Activated T-cell treated with anti-CD3 and anti-CD28 coated beads, Interleukin-2, amount 50 U/mL, for 24 hours (primary cell): ENCODE results near the gene IGF2BP1.

Source experiments
- DNase-seq: peaks from one replicate; pipeline ENCODE4 v3.0.0-alpha.2; 2020
- H3K27ac Mint-ChIP-seq: 2 replicates; pipeline ENCODE4 v1.8.0; 2020; ENCODE audit warnings: mild to moderate bottlenecking, mixed read lengths
- H3K27me3 Mint-ChIP-seq: 2 replicates; pipeline ENCODE4 v1.8.0; 2020; ENCODE audit warnings: mixed read lengths
- H3K36me3 Mint-ChIP-seq: 2 replicates; pipeline ENCODE4 v1.8.0; 2020; ENCODE audit warnings: low read depth, mixed read lengths
- H3K4me1 Mint-ChIP-seq: 2 replicates; pipeline ENCODE4 v1.8.0; 2020; ENCODE audit warnings: low read depth, mixed read lengths
- H3K4me3 Mint-ChIP-seq: 2 replicates; pipeline ENCODE4 v1.8.0; 2020; ENCODE audit warnings: mild to moderate bottlenecking, moderate library complexity, mixed read lengths
- H3K9me3 Mint-ChIP-seq: 2 replicates; pipeline ENCODE4 v1.8.0; 2020; ENCODE audit warnings: mixed read lengths

The IGF2BP1 gene

DNA sequence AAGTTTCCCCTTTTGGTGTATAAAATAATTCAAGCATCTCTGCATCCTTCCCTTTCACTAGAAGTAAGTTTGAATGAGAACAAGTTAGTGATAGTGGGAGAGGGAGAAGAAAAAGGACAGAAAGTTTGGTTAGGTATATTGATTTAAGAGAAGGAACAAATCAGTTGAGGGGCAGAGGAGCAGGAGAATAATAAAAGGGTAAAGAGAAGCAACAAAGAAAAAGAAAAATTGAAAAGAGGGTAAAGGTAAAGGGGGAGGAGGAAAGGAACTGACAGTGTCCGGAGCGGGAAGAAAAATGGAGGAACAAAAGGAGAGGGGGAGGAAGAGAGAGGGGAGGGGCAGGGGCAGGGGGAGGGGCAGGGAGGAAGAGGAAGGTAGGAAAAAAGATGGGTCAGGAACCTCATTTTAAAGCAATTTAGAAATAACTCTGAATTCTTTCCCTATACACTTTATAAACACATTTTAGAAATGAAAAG, 6.3 kb upstream of the IGF2BP1 start:
- H3K36me3 Mint-ChIP-seq: no peaks in the 10 kb centered on the region
- no peak for DNase-seq
- no peaks in the 10 kb centered on the region for H3K9me3 Mint-ChIP-seq
- H3K4me3 Mint-ChIP-seq: no peak overlapping the region
- H3K27me3 Mint-ChIP-seq: peaks cover 60% of the 10 kb centered on the region
- H3K4me1 Mint-ChIP-seq: peaks cover 6% of the 10 kb centered on the region
- H3K27ac Mint-ChIP-seq: no peak overlapping the region

DNA sequence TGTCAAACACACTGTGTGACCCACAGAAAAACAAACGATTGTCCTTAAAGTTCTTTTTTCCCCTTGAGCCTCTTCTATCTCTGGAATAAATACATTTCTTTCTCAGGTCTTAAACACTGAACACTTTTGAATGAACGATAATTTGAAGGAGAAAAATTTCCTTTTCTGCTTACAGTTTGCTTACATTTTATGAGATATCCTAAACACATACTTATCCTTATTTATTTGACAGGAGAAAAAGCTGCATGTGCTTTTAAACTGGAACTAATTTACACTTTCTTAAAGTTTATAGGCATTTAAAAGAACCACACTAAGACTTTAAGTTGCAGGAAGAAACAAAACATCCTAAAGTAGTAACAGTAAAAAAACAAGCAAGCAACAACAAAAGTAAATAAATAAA, 4.7 kb upstream of the IGF2BP1 start:
- H3K27me3 Mint-ChIP-seq: peaks cover 64% of the 10 kb centered on the region
- peaks cover 18% of the 10 kb centered on the region for H3K4me1 Mint-ChIP-seq
- H3K9me3 Mint-ChIP-seq: no peaks in the 10 kb centered on the region
- no peak overlapping the region for H3K4me3 Mint-ChIP-seq
- H3K36me3 Mint-ChIP-seq: no peaks in the 10 kb centered on the region
- H3K27ac Mint-ChIP-seq: no peak overlapping the region
- DNase-seq: no peak

- Mint-ChIP-seq H3K4me3 (no peak overlapping the region), H3K36me3 (no peaks in the 10 kb centered on the region), H3K27ac (no peak overlapping the region), H3K4me1 (peaks cover 26% of the 10 kb centered on the region), H3K9me3 (no peaks in the 10 kb centered on the region), H3K27me3 (peaks cover 70% of the 10 kb centered on the region)
- no peak for DNase-seq
Observed at GRCh38 chr17:48993305-48993704, 3.9 kb upstream of the IGF2BP1 start.

DNA sequence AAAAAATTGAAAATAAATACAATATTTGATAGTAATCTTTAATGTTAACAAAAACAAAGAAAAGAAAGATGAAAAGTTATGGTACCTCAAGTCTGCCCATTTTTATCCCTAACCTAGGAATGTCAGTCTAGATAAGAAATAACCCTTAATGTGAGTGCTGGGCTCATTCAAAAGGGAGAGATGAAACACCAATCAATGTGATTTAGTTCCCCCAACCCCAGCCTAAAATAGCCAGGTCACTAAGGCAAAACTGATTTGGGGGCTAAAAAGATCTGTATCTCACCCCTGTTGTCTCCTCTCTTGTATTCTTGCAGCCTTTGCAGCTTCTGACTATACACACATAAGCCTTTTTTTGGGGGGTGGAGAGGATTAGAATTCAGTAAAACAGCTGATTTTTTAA, 3.2 kb upstream of the IGF2BP1 start:
- DNase-seq: no peak
- Mint-ChIP-seq H3K36me3 (no peaks in the 10 kb centered on the region), H3K9me3 (no peaks in the 10 kb centered on the region), H3K27ac (no peak overlapping the region), H3K27me3 (peaks cover 76% of the 10 kb centered on the region), H3K4me3 (no peak overlapping the region), H3K4me1 (peaks cover 31% of the 10 kb centered on the region)

DNA sequence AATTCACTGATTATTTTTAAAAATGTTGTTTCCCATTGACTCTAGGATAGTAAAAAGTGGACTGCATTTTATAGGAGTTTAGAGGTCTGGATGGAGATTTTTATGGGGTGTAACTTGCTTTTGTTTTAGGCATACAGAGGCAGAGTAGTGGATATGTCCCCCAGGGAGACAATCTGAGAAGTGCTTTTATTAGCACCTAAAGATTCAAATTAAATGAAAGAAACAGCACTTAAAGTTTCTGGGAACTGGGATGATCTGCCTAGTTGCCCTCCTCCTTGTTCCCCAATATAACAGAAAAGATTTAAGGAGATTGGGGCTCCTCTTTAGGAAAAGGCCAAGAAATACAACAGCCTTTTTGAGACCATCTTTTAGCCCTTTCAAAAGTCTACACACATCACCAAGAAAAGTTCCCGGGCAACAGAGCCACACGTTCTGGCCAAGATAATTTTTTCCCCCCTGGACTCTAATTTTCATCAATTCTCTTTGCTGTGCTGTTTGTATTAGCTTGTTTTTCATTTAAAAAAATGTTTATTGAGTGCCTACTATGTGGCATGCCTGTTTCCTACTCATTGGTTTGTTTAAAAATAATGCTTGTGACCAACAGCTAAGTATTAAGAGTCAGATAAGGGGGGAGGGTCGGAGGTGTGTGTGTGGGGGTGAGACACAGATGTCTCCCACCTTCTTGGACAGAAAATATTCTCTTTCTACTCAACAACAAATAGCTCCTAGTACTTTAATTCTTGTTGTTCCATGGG, 2.5 kb upstream of the IGF2BP1 start:
- no peak overlapping the region for H3K27ac Mint-ChIP-seq
- no peak overlapping the region for H3K4me3 Mint-ChIP-seq
- DNase-seq: no peak
- no peaks in the 10 kb centered on the region for H3K9me3 Mint-ChIP-seq
- peaks cover 84% of the 10 kb centered on the region for H3K27me3 Mint-ChIP-seq
- no peaks in the 10 kb centered on the region for H3K36me3 Mint-ChIP-seq
- H3K4me1 Mint-ChIP-seq: peaks cover 31% of the 10 kb centered on the region

DNA sequence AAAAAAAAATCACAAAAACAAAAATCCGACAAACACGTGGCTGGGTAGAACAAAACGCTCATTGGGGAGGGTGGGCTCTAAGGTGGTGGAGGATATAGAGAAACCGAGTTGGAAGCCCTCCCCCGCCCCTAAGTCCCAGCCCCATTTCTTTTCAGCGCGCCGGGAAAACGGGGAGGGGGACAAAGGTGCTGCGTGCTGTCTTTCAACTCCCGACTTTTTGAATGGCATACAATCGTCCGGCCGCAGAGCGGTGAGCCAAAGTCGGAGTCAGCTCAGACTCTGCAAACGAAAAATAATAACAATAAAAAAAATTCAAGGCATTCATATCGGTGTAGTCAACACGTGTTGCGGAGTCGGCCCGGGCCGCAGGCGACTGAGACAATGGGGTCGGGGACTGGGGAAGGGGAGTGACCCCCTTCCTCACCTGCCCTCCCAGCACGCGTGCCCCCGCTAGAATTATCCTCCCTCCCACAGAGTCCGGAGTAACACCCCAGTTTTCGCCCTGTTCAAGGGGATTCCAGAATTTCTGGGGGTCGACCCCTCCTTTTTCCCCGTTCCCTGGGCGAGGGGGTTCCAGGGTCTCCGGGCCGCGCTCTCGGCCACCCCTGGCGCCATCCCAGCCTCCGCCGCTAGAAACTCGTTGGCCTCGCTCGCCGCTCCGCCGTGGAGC, 1.7 kb upstream of the IGF2BP1 start:
- no peaks in the 10 kb centered on the region for H3K36me3 Mint-ChIP-seq
- no peak for DNase-seq
- H3K4me1 Mint-ChIP-seq: peaks cover 31% of the 10 kb centered on the region
- no peaks in the 10 kb centered on the region for H3K9me3 Mint-ChIP-seq
- no peak overlapping the region for H3K27ac Mint-ChIP-seq
- H3K4me3 Mint-ChIP-seq: peak overlapping the region; percentile 50
- peaks cover 84% of the 10 kb centered on the region for H3K27me3 Mint-ChIP-seq

GRCh38 chr17:48995974-48996721, 1.0 kb upstream of the IGF2BP1 start:
- H3K9me3 Mint-ChIP-seq: no peaks in the 10 kb centered on the region
- DNase-seq: peak; percentile 47
- H3K27ac Mint-ChIP-seq: peak overlapping the region; percentile 68
- peaks cover 84% of the 10 kb centered on the region for H3K27me3 Mint-ChIP-seq
- H3K4me1 Mint-ChIP-seq: peaks cover 31% of the 10 kb centered on the region
- H3K4me3 Mint-ChIP-seq: peak overlapping the region; percentile 71
- H3K36me3 Mint-ChIP-seq: no peaks in the 10 kb centered on the region

GRCh38 chr17:48996722-48997102, 473 bp upstream of the IGF2BP1 start:
- Mint-ChIP-seq H3K4me3 (peak overlapping the region; percentile 71), H3K27me3 (peaks cover 87% of the 10 kb centered on the region), H3K4me1 (peaks cover 31% of the 10 kb centered on the region), H3K27ac (peak overlapping the region; percentile 68), H3K36me3 (no peaks in the 10 kb centered on the region), H3K9me3 (no peaks in the 10 kb centered on the region)
- no peak for DNase-seq

DNA sequence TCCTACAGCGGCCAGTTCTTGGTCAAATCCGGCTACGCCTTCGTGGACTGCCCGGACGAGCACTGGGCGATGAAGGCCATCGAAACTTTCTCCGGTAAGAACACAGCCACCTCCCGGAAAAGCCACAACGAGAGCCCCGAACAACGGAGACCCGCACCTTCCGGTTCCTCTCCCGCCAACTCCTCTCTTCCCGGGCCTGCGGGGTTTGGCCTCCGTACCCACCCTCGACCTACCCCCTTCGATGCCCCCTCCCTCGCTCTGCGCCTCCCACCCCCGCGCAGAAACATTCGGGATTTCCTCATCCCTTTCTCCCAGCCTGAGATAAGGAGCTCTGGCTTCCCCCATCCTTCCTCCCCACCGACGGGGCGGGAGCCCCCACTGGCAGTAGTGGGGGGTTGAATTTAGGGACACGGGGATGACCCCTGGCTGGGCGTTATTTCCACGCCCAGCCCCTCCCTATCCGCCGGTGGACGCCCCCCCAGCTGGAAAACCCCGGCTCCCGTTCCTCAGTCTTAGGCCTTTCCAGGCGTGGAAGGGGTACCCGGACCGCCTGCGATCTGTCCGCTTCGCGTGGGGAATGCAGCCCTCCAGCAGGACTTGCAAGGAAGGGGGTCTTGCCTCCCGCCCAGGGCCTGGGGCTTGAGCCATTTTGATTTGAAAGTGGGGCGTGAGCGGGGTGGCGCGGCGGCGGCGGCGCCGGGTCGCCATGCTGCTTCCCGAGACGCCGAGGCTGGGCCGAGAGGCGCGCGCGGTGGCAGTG, 822 bp downstream of the IGF2BP1 start:
- peak; percentile 46 for DNase-seq
- no peak overlapping the region for H3K27ac Mint-ChIP-seq

GRCh38 chr17:48998587-48999440, 1.6 kb downstream of the IGF2BP1 start:
- Mint-ChIP-seq H3K4me3 (peak overlapping the region; percentile 71), H3K9me3 (no peaks in the 10 kb centered on the region), H3K27me3 (peaks cover 92% of the 10 kb centered on the region), H3K36me3 (no peaks in the 10 kb centered on the region), H3K4me1 (peaks cover 35% of the 10 kb centered on the region), H3K27ac (no peak overlapping the region)
- DNase-seq: no peak

More for the DNA sequence above, 822 bp downstream of the IGF2BP1 start:
- H3K4me3 Mint-ChIP-seq: peak overlapping the region; percentile 71
- no peaks in the 10 kb centered on the region for H3K9me3 Mint-ChIP-seq
- H3K27me3 Mint-ChIP-seq: peaks cover 85% of the 10 kb centered on the region
- no peaks in the 10 kb centered on the region for H3K36me3 Mint-ChIP-seq
- H3K4me1 Mint-ChIP-seq: peaks cover 31% of the 10 kb centered on the region

DNA sequence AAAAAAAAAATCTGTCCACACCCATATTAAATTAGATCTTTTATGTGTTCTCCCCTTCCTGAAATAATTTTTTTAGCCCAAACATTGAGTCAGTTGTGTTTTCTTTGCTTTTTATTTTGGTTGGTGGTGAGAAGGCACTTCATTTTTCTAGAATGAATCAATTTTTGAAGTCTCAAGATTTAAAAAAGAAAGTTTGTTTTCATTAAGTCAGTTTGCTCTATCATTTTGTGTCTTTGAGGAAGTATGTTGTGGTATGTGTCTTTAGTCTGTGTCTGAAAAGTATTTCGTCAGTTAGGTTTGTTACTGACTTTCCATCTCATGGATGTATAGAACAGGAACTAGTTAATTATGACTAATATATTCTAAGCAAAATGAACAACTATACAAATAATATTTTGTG, 3.8 kb downstream of the IGF2BP1 start:
- Mint-ChIP-seq H3K4me1 (peaks cover 29% of the 10 kb centered on the region), H3K27me3 (peaks cover 94% of the 10 kb centered on the region), H3K9me3 (no peaks in the 10 kb centered on the region), H3K27ac (no peak overlapping the region), H3K4me3 (no peak overlapping the region), H3K36me3 (no peaks in the 10 kb centered on the region)
- no peak for DNase-seq

- Mint-ChIP-seq H3K27me3 (peaks cover 95% of the 10 kb centered on the region), H3K27ac (no peak overlapping the region), H3K9me3 (no peaks in the 10 kb centered on the region), H3K4me1 (peaks cover 24% of the 10 kb centered on the region), H3K4me3 (no peak overlapping the region), H3K36me3 (no peaks in the 10 kb centered on the region)
- DNase-seq: no peak
Observed at GRCh38 chr17:49001671-49002070, 4.5 kb downstream of the IGF2BP1 start.

GRCh38 chr17:49002331-49002730, 5.1 kb downstream of the IGF2BP1 start:
- no peak for DNase-seq
- Mint-ChIP-seq H3K4me1 (peaks cover 18% of the 10 kb centered on the region), H3K27me3 (peaks cover 95% of the 10 kb centered on the region), H3K4me3 (no peak overlapping the region), H3K9me3 (no peaks in the 10 kb centered on the region), H3K36me3 (no peaks in the 10 kb centered on the region), H3K27ac (no peak overlapping the region)
